IPS-18c (cell line): ENCODE data around the gene NTM.

Experiments
- H3K4me3 ChIP-seq: 2 replicates; pipeline ENCODE4 v1.7.0; 2013; ENCODE audit warnings: low read depth, mild to moderate bottlenecking, low read length, moderate library complexity; ENCODE audit not compliant: insufficient read depth
- H3K9me3 ChIP-seq: one replicate; pipeline ENCODE4 v1.6.1; 2013; ENCODE audit warnings: mild to moderate bottlenecking, low read length, moderate library complexity; ENCODE audit not compliant: control insufficient read depth, insufficient read depth

NTM gene

GRCh38 chr11:131446590-131447275 lies 76.3 kb downstream of the NTM start:
- peaks cover 2% of the 10 kb centered on the region for H3K9me3 ChIP-seq

GRCh38 chr11:131447277-131447815 lies 76.9 kb downstream of the NTM start:
- Histone ChIP-seq H3K9me3 (peaks cover 2% of the 10 kb centered on the region), H3K4me3 (no peak overlapping the region)

More at GRCh38 chr11:131446590-131447275, 76.3 kb downstream of the NTM start:
- no peak overlapping the region for H3K4me3 ChIP-seq

- H3K9me3 ChIP-seq, result peaks cover 2% of the 10 kb centered on the region
- no peak overlapping the region for H3K4me3 ChIP-seq
Observed at GRCh38 chr11:131447898-131448297, 77.5 kb downstream of the NTM start.

GRCh38 chr11:131449036-131450019 lies 78.9 kb downstream of the NTM start:
- Histone ChIP-seq H3K9me3 (peaks cover 2% of the 10 kb centered on the region), H3K4me3 (no peak overlapping the region)

- Histone ChIP-seq H3K4me3 (no peak overlapping the region), H3K9me3 (no peaks in the 10 kb centered on the region)
Observed at GRCh38 chr11:131454490-131454889, 84.1 kb downstream of the NTM start.

GRCh38 chr11:131454989-131455388 lies 84.6 kb downstream of the NTM start:
- Histone ChIP-seq H3K9me3 (no peaks in the 10 kb centered on the region), H3K4me3 (no peak overlapping the region)

GRCh38 chr11:131455843-131456704 lies 85.7 kb downstream of the NTM start:
- no peaks in the 10 kb centered on the region for H3K9me3 ChIP-seq
- no peak overlapping the region for H3K4me3 ChIP-seq

GRCh38 chr11:131457163-131457562 lies 86.7 kb downstream of the NTM start:
- no peaks in the 10 kb centered on the region for H3K9me3 ChIP-seq
- no peak overlapping the region for H3K4me3 ChIP-seq

GRCh38 chr11:131458421-131458820 lies 88.0 kb downstream of the NTM start:
- H3K4me3 ChIP-seq, result no peak overlapping the region
- H3K9me3 ChIP-seq, result no peaks in the 10 kb centered on the region

- Histone ChIP-seq H3K4me3 (no peak overlapping the region), H3K9me3 (no peaks in the 10 kb centered on the region)
Observed at GRCh38 chr11:131460931-131461330, 90.5 kb downstream of the NTM start.

GRCh38 chr11:131462622-131463021 lies 92.2 kb downstream of the NTM start:
- Histone ChIP-seq H3K9me3 (no peaks in the 10 kb centered on the region), H3K4me3 (no peak overlapping the region)

GRCh38 chr11:131463162-131463561 lies 92.7 kb downstream of the NTM start:
- Histone ChIP-seq H3K9me3 (no peaks in the 10 kb centered on the region), H3K4me3 (no peak overlapping the region)

- no peaks in the 10 kb centered on the region for H3K9me3 ChIP-seq
- no peak overlapping the region for H3K4me3 ChIP-seq
Observed at GRCh38 chr11:131463649-131464425, 93.4 kb downstream of the NTM start.

GRCh38 chr11:131464461-131464860 lies 94.0 kb downstream of the NTM start:
- H3K9me3 ChIP-seq, result no peaks in the 10 kb centered on the region
- H3K4me3 ChIP-seq, result no peak overlapping the region

GRCh38 chr11:131465039-131465438 lies 94.6 kb downstream of the NTM start:
- Histone ChIP-seq H3K4me3 (no peak overlapping the region), H3K9me3 (no peaks in the 10 kb centered on the region)

- no peak overlapping the region for H3K4me3 ChIP-seq
- H3K9me3 ChIP-seq, result no peaks in the 10 kb centered on the region
Observed at GRCh38 chr11:131465746-131466145, 95.3 kb downstream of the NTM start.
